HepG2 (cell line): Measurements from ENCODE around the gene FAM53B. TPM values are rescaled to one million over a fixed set of nuclear protein-coding genes. Genes with fewer than 3 reads are reported as not detected.
A peak's percentile ranks its signal among the peaks of the same experiment; 100 is the strongest.

Experiments
- ATAC-seq: fragments of 200-7000 bp; cut with Tn5 transposase; 3 replicates; pipeline ENCODE4 v1.9.1; 2020; ENCODE audit warnings: mild to moderate bottlenecking, moderate library complexity
- BruUV-seq: library from RNA; stranded (reverse); fragments of 400-500 nt; replicated peaks from 2 replicates; lab custom pipeline; 2021; lab: Mats Ljungman, UMichigan
- CTCF ChIA-PET: fragments of 300-600 bp; formaldehyde crosslinking; extraction: SDS; loops from one replicate; lab custom pipeline; 2021; ENCODE audit warnings: low total read pairs, inconsistent platforms, low intra/inter-chr PET ratio; lab: Yijun Ruan, JAX
- POLR2A ChIA-PET: fragments of 350-600 bp; sonication (Branson Sonifier 250); formaldehyde crosslinking; loops from one replicate; lab custom pipeline; 2020; ENCODE audit warnings: antibody characterized with exemption, inconsistent platforms; lab: Yijun Ruan, JAX
- DNase-seq: peaks from one replicate; pipeline ENCODE4 v3.0.0-alpha.2; 2015; ENCODE audit warnings: low spot score
- FAIRE-seq: peaks from 3 replicates; lab custom pipeline; 2011; peaks lifted over from hg19 to GRCh38; lab: Jason Lieb, UNC
- H2AFZ ChIP-seq: one replicate; pipeline ENCODE4 v1.6.1; 2011; ENCODE audit warnings: low read length, inconsistent platforms
- H3K27ac ChIP-seq: fragments of 300-600 bp; 3 replicates; pipeline ENCODE4 v1.8.0; 2011; ENCODE audit warnings: mixed run types, mild to moderate bottlenecking, mixed read lengths, low read length, inconsistent platforms; ENCODE audit not compliant: insufficient read depth; ENCODE audit errors: extremely low read length
- H3K27me3 ChIP-seq, 2 experiments: fragments of 200-600 bp in 1 of 2; 2 replicates in 1 of 2; 3 replicates in 1 of 2; pipeline versions ENCODE4 v1.6.0 to v1.8.0; 2011; ENCODE audit warnings: low read length in 2 of 2, mild to moderate bottlenecking in 2 of 2, moderate library complexity in 2 of 2, inconsistent platforms in 1 of 2; ENCODE audit not compliant: insufficient read depth in 2 of 2, control insufficient read depth in 1 of 2
- H3K36me3 ChIP-seq, 2 experiments: fragments of 200-600 bp in 1 of 2; replicated peaks in 1 of 2; 2 replicates in 1 of 2; 3 replicates in 1 of 2; pipeline versions ENCODE4 v1.5.1 to v1.8.0; 2011; ENCODE audit warnings: low read length in 2 of 2, inconsistent platforms in 1 of 2; ENCODE audit not compliant: insufficient read depth in 2 of 2, control insufficient read depth in 1 of 2
- H3K4me1 ChIP-seq: 2 replicates; pipeline ENCODE4 v1.5.1; 2012; ENCODE audit warnings: low read length, inconsistent platforms; ENCODE audit not compliant: insufficient read depth
- H3K4me2 ChIP-seq: 2 replicates; pipeline ENCODE4 v1.6.0; 2011; ENCODE audit warnings: low read depth, low read length, inconsistent platforms
- H3K4me3 ChIP-seq, 3 experiments: fragments of 200-600 bp in 1 of 3; sonication (generic), shearing (Covaris generic) in 1 of 3; replicated peaks in 1 of 3; 2 replicates each; pipeline ENCODE4 v1.5.1; 2011 to 2016; ENCODE audit warnings: low read length in 3 of 3, inconsistent platforms in 2 of 3, low read depth in 2 of 3, mild to moderate bottlenecking in 2 of 3, control low read depth in 1 of 3, mixed read lengths in 1 of 3; ENCODE audit not compliant: insufficient read depth in 1 of 3
- H3K79me2 ChIP-seq: one replicate; pipeline ENCODE4 v1.6.1; 2011; ENCODE audit warnings: low read length, inconsistent platforms; ENCODE audit not compliant: insufficient read depth
- H3K9ac ChIP-seq: 2 replicates; pipeline ENCODE4 v1.6.0; 2011; ENCODE audit warnings: mild to moderate bottlenecking, low read depth, low read length, inconsistent platforms; ENCODE audit not compliant: insufficient read depth
- H3K9me3 ChIP-seq: 2 replicates; pipeline ENCODE4 v1.5.1; 2012; ENCODE audit warnings: mild to moderate bottlenecking, low read length
- H4K20me1 ChIP-seq: 2 replicates; pipeline ENCODE4 v1.6.0; 2011; ENCODE audit warnings: inconsistent platforms, mild to moderate bottlenecking, low read length, moderate library complexity; ENCODE audit not compliant: insufficient read depth
- ETV5 ChIP-seq: IDR thresholded peaks from 2 replicates; pipeline ENCODE4 v1.6.1; 2018; ENCODE audit warnings: missing biosample characterization, missing genetic modification reagents, inconsistent platforms, borderline replicate concordance
- SAP130 ChIP-seq: IDR thresholded peaks from 2 replicates; pipeline ENCODE4 v1.6.1; 2016; ENCODE audit warnings: low read depth
- ZNF552 ChIP-seq: sonication (generic); formaldehyde crosslinking; IDR thresholded peaks from 2 replicates; pipeline ENCODE4 v1.9.0; 2022; ENCODE audit warnings: missing genetic modification reagents, mild to moderate bottlenecking, borderline replicate concordance
- ZZZ3 ChIP-seq: sonication (generic); formaldehyde crosslinking; IDR thresholded peaks from 2 replicates; pipeline ENCODE4 v1.4.0; 2020; ENCODE audit warnings: missing genetic modification reagents, mild to moderate bottlenecking, borderline replicate concordance
- WGBS: methylation state at CpG from one replicate; pipeline ENCODE4 v1.1.6; 2017; ENCODE audit warnings: low lambda C conversion rate; 5-methylcytosine and 5-hydroxymethylcytosine counted together
- in situ Hi-C: cut with HindIII; loops from 2 replicates; pipeline ENCODE4 v1.10.0; 2017; ENCODE audit warnings: low pct_unique_long_range_greater_than_20kb; ENCODE audit not compliant: extremely low pct_ligation_motif_present
- intact Hi-C: fragments of 100-400 bp; cut with micrococcal nuclease; formaldehyde crosslinking; loops from one replicate; pipeline ENCODE4 v1.10.0; 2022; ENCODE audit not compliant: unreplicated experiment
- polyA plus RNA-seq, 8 experiments: library from polyadenylated mRNA; depleted of rRNA in 3 of 8; stranded (reverse) in 7 of 8; unstranded in 1 of 8; fragments of >200 nt; fragmentation: Illumina TruSeq in 4 of 8; extraction: Trizol in 4 of 8; gene quantifications; 2 replicates each; pipeline versions ENCODE4 v1.2.1 to v1.2.3, GENCODE V29; 2011 to 2016; ENCODE audit warnings: low read depth in 4 of 8, missing spikeins in 1 of 8, mixed read lengths in 1 of 8; ENCODE audit not compliant: insufficient read depth in 1 of 8
- total RNA-seq, 5 experiments: library from RNA; depleted of rRNA; stranded (reverse); fragments of >200 nt; fragmentation: Illumina TruSeq; extraction: Trizol; gene quantifications; 2 replicates each; pipeline ENCODE4 v1.2.3, GENCODE V29; 2016; ENCODE audit warnings: low read depth in 1 of 5
- TF ChIP-seq, protein P1 (sequence below): sonication (generic); formaldehyde crosslinking; IDR thresholded peaks from 2 replicates; pipeline ENCODE4 v1.9.0; 2021; ENCODE audit warnings: missing genetic modification reagents, borderline replicate concordance
- TF ChIP-seq, protein P2 (sequence below): sonication (generic); formaldehyde crosslinking; conservative IDR thresholded peaks from 2 replicates; pipeline ENCODE4 v1.4.0; 2020; ENCODE audit warnings: mild to moderate bottlenecking, missing genetic modification reagents, moderate library complexity
- TF ChIP-seq, protein P3 (sequence below): IDR thresholded peaks from 2 replicates; pipeline ENCODE4 v1.6.1; 2012; ENCODE audit warnings: inconsistent platforms
- TF ChIP-seq, protein P4 (sequence below): sonication (generic); formaldehyde crosslinking; IDR thresholded peaks from 2 replicates; pipeline ENCODE4 v1.9.0; 2022; ENCODE audit warnings: low read depth, missing genetic modification reagents
- TF ChIP-seq, protein P5 (sequence below): sonication (generic); formaldehyde crosslinking; IDR thresholded peaks from 2 replicates; pipeline ENCODE4 v1.4.0; 2020; ENCODE audit warnings: missing genetic modification reagents
- TF ChIP-seq, protein P6 (sequence below): sonication (generic); IDR thresholded peaks from 2 replicates; pipeline ENCODE4 v1.6.1; 2016; ENCODE audit warnings: low read depth, borderline replicate concordance

The FAM53B gene
- total and polyA plus RNA-seq, 2 of the 13 experiments (the other 11 are each of a cell fraction or from before 2014, with no cell fraction given): 6.4 to 19.3 TPM

DNA sequence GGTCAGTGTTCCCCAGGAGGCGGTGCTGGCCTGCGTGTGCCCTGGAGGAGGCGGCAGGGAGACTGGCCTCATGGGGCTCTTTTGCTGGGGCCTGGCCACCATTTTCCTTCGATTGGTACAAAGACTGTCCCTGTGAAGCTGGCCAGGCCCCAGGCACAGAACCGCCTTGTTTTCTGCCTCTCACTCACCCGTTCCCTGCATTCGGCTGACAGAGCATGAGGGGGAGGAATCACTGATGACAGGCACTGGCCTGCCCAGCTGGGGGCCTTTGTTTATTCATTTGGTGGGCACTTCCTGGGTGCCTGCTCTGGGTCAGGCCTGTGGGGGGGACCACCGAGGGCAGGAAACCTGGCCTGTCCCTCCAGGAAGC lies 139.2 kb downstream of the FAM53B start:
- DNase-seq (no peak), ATAC-seq (no peak), FAIRE-seq (no peak)
- Histone ChIP-seq H3K9me3 (no peaks in the 10 kb centered on the region), H3K4me1 (peaks cover 54% of the 10 kb centered on the region), H3K27me3 (no peaks in the 10 kb centered on the region), H3K79me2 (no peaks in the 10 kb centered on the region), H2AFZ (no peak overlapping the region), H3K4me3 (peak overlapping the region in 1 of 3 experiments; percentile 79; a peak in 2 of 6 replicates), H3K36me3 (no peaks in the 10 kb centered on the region), H3K27ac (no peak overlapping the region), H4K20me1 (no peaks in the 10 kb centered on the region), H3K4me2 (peak overlapping the region; percentile 96), H3K9ac (no peak overlapping the region)
- intact Hi-C loops: loop anchor here (5.0 kb wide), 1 partner anchor 137 kb away; the partner anchor contains the start of gene FAM53B
- no peak for TF ChIP-seq ZNF552 (CRISPR knock-in tag)
- TF ChIP-seq, protein P1, sequence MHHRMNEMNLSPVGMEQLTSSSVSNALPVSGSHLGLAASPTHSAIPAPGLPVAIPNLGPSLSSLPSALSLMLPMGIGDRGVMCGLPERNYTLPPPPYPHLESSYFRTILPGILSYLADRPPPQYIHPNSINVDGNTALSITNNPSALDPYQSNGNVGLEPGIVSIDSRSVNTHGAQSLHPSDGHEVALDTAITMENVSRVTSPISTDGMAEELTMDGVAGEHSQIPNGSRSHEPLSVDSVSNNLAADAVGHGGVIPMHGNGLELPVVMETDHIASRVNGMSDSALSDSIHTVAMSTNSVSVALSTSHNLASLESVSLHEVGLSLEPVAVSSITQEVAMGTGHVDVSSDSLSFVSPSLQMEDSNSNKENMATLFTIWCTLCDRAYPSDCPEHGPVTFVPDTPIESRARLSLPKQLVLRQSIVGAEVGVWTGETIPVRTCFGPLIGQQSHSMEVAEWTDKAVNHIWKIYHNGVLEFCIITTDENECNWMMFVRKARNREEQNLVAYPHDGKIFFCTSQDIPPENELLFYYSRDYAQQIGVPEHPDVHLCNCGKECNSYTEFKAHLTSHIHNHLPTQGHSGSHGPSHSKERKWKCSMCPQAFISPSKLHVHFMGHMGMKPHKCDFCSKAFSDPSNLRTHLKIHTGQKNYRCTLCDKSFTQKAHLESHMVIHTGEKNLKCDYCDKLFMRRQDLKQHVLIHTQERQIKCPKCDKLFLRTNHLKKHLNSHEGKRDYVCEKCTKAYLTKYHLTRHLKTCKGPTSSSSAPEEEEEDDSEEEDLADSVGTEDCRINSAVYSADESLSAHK (CRISPR knock-in tag): no peak
- TF ChIP-seq, protein P2, sequence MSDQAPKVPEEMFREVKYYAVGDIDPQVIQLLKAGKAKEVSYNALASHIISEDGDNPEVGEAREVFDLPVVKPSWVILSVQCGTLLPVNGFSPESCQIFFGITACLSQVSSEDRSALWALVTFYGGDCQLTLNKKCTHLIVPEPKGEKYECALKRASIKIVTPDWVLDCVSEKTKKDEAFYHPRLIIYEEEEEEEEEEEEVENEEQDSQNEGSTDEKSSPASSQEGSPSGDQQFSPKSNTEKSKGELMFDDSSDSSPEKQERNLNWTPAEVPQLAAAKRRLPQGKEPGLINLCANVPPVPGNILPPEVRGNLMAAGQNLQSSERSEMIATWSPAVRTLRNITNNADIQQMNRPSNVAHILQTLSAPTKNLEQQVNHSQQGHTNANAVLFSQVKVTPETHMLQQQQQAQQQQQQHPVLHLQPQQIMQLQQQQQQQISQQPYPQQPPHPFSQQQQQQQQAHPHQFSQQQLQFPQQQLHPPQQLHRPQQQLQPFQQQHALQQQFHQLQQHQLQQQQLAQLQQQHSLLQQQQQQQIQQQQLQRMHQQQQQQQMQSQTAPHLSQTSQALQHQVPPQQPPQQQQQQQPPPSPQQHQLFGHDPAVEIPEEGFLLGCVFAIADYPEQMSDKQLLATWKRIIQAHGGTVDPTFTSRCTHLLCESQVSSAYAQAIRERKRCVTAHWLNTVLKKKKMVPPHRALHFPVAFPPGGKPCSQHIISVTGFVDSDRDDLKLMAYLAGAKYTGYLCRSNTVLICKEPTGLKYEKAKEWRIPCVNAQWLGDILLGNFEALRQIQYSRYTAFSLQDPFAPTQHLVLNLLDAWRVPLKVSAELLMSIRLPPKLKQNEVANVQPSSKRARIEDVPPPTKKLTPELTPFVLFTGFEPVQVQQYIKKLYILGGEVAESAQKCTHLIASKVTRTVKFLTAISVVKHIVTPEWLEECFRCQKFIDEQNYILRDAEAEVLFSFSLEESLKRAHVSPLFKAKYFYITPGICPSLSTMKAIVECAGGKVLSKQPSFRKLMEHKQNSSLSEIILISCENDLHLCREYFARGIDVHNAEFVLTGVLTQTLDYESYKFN (CRISPR knock-in tag): peak; percentile 17; the same call in 1 of the 2 replicates
- TF ChIP-seq, protein P3, sequence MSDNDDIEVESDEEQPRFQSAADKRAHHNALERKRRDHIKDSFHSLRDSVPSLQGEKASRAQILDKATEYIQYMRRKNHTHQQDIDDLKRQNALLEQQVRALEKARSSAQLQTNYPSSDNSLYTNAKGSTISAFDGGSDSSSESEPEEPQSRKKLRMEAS: peak; percentile 16; the same call in 1 of the 2 replicates
- TF ChIP-seq SAP130 (CRISPR knock-in tag): peak; percentile 62
- peak; percentile 24; the same call in 1 of the 2 replicates for TF ChIP-seq ETV5
- TF ChIP-seq, protein P4, sequence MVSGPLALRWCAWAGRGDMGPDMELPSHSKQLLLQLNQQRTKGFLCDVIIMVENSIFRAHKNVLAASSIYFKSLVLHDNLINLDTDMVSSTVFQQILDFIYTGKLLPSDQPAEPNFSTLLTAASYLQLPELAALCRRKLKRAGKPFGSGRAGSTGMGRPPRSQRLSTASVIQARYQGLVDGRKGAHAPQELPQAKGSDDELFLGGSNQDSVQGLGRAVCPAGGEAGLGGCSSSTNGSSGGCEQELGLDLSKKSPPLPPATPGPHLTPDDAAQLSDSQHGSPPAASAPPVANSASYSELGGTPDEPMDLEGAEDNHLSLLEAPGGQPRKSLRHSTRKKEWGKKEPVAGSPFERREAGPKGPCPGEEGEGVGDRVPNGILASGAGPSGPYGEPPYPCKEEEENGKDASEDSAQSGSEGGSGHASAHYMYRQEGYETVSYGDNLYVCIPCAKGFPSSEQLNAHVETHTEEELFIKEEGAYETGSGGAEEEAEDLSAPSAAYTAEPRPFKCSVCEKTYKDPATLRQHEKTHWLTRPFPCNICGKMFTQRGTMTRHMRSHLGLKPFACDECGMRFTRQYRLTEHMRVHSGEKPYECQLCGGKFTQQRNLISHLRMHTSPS: peak; percentile 43; the same call in 1 of the 2 replicates
- TF ChIP-seq, protein P5, sequence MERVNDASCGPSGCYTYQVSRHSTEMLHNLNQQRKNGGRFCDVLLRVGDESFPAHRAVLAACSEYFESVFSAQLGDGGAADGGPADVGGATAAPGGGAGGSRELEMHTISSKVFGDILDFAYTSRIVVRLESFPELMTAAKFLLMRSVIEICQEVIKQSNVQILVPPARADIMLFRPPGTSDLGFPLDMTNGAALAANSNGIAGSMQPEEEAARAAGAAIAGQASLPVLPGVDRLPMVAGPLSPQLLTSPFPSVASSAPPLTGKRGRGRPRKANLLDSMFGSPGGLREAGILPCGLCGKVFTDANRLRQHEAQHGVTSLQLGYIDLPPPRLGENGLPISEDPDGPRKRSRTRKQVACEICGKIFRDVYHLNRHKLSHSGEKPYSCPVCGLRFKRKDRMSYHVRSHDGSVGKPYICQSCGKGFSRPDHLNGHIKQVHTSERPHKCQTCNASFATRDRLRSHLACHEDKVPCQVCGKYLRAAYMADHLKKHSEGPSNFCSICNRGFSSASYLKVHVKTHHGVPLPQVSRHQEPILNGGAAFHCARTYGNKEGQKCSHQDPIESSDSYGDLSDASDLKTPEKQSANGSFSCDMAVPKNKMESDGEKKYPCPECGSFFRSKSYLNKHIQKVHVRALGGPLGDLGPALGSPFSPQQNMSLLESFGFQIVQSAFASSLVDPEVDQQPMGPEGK (CRISPR knock-in tag): 0 out of 2 replicates have a peak, but pooled peaks have one; percentile 44
- TF ChIP-seq, protein P6, sequence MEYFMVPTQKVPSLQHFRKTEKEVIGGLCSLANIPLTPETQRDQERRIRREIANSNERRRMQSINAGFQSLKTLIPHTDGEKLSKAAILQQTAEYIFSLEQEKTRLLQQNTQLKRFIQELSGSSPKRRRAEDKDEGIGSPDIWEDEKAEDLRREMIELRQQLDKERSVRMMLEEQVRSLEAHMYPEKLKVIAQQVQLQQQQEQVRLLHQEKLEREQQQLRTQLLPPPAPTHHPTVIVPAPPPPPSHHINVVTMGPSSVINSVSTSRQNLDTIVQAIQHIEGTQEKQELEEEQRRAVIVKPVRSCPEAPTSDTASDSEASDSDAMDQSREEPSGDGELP: peak; percentile 66; the same call in 1 of the 2 replicates
- TF ChIP-seq ZZZ3 (CRISPR knock-in tag): no peak
- POLR2A ChIA-PET: interaction anchor here (1.4 to 2.5 kb wide), 3 partner anchors 8 to 51 kb away, joined by 5 to 12 read pairs (median 5); no protein-coding TSS in a partner anchor
- 65% methylated on average over 2 of the region's 8 CpGs for WGBS
- BruUV-seq: no TSS peak
- in situ Hi-C loops: no loop called here
- CTCF ChIA-PET: no interaction called here
